Fibroblast of pulmonary artery (primary cell): Measurements from ENCODE around the gene GALNT2.

Source experiments
- DNase-seq: peaks from one replicate; pipeline ENCODE4 v3.0.0-alpha.2; 2010; ENCODE audit warnings: low read depth
- H3K4me3 ChIP-seq: replicated peaks from 2 replicates; pipeline ENCODE4 v1.5.1; 2011; ENCODE audit warnings: low read depth, mild to moderate bottlenecking, control low read depth, low read length, moderate library complexity
- TF ChIP-seq, protein P1 (sequence below): IDR thresholded peaks from 2 replicates; pipeline ENCODE4 v1.5.1; 2011; ENCODE audit warnings: mild to moderate bottlenecking, control low read depth, low read length, inconsistent platforms; ENCODE audit errors: missing control alignments

The GALNT2 gene

DNA sequence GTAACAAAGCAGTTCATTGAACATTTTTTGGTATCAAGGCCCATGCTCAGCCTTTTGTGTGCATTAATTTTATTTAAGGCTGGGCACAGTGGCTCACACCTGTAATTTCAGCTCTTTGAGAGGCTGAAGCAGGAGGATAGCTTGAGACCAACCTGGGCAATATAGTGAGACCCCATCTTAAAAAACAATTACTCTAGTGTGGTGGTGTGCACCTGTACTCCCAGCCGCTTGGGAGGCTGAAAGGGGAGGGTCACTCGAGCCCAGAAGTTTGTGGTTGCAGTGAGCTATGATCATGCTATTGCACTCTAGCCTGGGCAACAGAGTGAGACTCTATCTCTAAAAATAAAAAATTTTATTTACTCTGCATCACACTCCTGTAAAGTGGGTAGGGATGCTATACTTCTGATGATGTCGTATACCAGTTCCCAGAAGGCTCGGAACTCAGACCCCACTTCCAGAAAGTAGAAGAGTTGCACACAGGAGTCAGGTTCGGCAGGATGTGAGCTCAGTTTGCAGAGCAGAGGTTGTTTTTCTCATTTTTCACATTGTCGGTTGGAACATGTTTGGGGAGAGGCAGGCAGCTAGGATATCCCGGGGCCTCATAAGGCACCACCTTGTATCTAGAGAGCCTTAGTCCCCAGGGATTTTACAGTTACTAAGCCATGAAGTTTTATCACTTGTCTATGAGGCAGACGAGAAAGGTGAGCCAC is 144.6 kb downstream of the GALNT2 start:
- TF ChIP-seq, protein P1, sequence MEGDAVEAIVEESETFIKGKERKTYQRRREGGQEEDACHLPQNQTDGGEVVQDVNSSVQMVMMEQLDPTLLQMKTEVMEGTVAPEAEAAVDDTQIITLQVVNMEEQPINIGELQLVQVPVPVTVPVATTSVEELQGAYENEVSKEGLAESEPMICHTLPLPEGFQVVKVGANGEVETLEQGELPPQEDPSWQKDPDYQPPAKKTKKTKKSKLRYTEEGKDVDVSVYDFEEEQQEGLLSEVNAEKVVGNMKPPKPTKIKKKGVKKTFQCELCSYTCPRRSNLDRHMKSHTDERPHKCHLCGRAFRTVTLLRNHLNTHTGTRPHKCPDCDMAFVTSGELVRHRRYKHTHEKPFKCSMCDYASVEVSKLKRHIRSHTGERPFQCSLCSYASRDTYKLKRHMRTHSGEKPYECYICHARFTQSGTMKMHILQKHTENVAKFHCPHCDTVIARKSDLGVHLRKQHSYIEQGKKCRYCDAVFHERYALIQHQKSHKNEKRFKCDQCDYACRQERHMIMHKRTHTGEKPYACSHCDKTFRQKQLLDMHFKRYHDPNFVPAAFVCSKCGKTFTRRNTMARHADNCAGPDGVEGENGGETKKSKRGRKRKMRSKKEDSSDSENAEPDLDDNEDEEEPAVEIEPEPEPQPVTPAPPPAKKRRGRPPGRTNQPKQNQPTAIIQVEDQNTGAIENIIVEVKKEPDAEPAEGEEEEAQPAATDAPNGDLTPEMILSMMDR = no peak
- H3K4me3 ChIP-seq = no peak overlapping the region
- no peak for DNase-seq

DNA sequence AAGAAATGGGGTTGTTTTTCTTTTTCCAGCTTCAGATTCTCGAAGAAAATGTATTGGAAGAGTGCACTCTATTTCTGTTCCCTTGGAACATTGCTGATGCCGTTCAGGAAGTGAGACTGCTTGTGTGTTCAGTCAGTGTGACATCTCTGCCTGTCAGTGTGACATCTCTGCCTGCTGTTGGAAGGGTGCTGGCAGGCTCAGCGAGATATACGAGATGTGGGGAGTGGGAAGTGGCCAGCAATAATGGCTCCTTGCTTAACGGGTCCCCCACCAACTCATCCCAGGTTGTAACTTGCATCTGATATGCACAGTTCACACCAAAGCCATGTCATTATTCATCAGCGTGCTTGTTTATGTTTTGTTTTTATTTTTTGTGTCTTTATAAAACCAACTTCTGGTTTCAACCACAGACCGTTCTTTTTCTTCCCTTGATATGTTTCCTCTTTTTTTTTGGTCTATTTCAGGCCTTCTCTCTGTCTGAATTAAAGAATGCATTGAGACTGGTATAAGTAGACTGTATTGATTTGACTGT is 145.4 kb downstream of the GALNT2 start:
- TF ChIP-seq, protein P1 = no peak
- H3K4me3 ChIP-seq = no peak overlapping the region
- no peak for DNase-seq

DNA sequence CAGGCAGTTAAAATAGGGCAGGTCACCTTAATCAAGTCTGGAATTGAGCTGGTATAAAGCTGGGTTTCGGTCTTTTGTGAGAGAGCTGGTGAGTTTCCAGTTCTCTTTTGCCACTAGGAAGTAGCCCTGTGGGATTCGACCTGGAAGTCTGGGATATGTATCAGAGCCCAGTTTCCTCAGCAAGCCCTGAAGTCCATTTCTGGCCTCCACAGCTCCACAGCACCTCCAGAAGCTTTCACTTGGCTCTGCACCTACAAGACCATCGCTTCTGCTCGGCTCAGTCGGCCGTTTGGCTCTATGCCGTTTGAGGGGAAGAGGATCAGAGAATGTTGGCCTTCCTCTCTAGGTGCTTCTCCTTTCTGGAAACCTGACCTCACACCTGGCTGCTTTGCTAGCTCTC is 148.0 kb downstream of the GALNT2 start:
- peak; percentile 89 for DNase-seq
- TF ChIP-seq, protein P1 = peak; percentile 79

DNA sequence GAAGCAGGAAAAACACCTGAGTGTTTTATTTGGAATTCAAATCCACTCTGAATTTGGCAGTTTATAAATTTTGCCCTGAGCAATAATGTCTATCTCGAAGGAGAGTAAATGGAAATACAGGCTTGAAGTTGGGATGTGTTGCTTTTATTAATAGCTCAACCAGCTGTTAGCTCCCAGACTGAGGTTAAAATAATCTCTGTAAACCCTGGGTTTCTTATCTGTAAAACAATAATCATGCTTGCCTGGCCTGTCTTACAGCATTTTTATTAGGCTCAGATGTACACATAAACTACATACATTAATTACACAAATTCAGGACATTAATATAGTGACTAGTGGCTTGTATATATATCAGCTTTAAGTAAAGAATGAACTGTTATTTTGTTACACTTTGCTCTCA is 148.5 kb downstream of the GALNT2 start:
- DNase-seq = no peak
- no peak overlapping the region for H3K4me3 ChIP-seq
- TF ChIP-seq, protein P1 = no peak

More for the DNA sequence above, 148.0 kb downstream of the GALNT2 start:
- H3K4me3 ChIP-seq = no peak overlapping the region

DNA sequence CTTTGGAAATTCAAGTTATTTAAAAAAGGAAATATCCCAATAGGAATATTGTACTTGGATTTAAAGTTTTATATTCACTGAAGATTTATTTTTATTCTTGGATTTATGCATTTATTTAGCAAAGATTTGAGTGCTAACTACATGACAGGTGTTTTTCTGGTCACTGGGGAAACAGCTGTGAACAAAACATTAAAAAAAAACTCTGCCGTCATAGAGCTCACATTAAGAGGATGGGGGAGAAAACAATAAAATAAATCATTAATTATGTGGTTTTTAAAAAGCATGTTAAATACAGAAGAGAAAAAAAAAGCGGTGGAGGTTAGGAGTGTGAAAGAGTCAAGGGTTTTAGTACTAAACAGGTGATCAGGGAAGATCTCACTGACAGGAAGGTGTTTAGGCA is 149.9 kb downstream of the GALNT2 start:
- TF ChIP-seq, protein P1 = no peak
- DNase-seq = no peak
- H3K4me3 ChIP-seq = no peak overlapping the region

DNA sequence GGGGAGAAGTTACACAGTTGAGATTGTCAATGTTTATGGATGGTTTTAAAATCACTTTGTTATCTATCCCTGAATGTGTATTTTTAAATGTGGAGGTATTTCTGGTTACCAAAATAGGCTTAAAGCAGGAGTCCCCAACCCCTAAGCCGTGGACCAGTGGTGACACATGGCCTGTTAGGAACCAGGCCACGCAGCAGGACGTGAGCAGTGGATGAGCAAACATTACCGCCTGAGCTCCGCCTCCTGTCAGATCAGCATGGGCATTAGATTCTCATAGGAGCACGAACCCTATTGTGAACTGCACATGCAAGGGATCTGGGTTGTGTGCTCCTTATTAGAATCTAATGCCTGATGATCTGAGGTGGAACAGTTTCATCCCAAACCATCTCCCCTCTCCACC is 151.6 kb downstream of the GALNT2 start:
- TF ChIP-seq, protein P1 = no peak
- no peak overlapping the region for H3K4me3 ChIP-seq
- no peak for DNase-seq
